Activated CD8-positive, alpha-beta memory T cell treated with anti-CD3 and anti-CD28 coated beads, Interleukin-2, amount 50 U/mL, for 4 hours (primary cell): ENCODE measurements around the gene JAML.
"Not testable (repeated sequence)": the region's sequence is repeated elsewhere in the genome, so short reads cannot be mapped to it uniquely, and the experiment has no call there.

Source experiments
- DNase-seq: peaks from one replicate; pipeline ENCODE4 v3.0.0-alpha.2; 2020

Gene JAML

DNA sequence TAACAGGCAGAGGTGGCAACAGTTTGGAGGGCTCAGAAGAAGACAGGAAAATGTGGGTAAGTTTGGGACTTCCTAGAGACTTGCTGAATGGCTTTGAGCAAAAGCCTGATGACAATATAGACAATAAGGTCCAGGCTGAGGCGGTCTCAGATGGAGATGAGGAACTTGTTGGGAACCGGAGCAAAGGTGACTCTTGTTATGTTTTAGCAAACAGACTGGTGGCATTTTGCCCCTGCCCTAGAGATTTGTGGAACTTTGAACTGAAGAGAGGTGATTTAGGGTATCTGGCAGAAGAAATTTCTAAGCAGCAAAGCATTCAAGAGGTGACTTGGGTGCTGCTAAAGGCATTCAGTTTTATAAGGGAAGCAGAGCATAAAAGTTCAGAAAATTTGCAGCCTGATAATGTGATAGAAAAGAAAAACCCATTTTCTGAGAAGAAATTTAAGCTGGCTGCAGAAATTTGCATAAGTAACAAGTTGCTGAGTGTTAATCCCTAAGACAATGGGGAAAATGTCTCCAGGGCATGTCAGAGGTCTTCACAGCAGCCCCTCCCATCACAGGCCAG lies 33.8 kb downstream of the JAML start:
- not testable (repeated sequence) for DNase-seq

DNA sequence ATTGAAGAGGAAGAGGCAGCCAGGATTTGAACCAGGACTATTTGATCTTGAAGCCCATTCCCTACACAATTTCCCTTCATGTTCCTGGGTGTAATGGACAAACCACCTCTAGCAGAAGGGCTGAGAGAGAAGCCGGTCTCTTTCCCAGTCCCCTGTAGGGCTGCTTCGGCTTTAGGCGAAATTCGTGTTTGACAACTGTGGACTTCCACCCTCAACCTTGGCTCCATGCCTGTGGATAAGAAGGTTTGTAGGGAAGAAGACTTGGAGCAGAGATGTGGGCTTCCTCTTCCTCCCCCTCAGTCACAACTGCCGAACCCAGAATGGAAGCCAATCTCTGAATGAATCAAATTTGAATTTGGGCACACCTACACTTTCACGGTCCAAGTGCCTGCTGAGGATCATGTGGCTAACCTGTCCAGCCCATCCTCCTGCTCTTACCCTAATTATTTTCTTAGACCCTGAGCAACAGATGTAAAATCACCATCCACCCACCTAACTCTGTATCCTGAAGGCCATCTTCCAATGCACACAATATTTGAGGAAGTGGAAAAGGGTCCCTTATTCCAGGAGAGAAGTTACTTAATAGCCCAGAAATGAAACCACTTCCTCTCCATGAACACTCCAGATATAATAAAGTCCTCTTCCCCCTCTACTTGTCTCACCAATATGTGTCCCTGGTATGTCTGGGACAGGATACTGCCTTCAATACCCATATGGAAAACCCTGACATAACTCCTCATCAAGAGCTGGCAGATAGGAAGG lies 38.3 kb downstream of the JAML start:
- no peak for DNase-seq

DNA sequence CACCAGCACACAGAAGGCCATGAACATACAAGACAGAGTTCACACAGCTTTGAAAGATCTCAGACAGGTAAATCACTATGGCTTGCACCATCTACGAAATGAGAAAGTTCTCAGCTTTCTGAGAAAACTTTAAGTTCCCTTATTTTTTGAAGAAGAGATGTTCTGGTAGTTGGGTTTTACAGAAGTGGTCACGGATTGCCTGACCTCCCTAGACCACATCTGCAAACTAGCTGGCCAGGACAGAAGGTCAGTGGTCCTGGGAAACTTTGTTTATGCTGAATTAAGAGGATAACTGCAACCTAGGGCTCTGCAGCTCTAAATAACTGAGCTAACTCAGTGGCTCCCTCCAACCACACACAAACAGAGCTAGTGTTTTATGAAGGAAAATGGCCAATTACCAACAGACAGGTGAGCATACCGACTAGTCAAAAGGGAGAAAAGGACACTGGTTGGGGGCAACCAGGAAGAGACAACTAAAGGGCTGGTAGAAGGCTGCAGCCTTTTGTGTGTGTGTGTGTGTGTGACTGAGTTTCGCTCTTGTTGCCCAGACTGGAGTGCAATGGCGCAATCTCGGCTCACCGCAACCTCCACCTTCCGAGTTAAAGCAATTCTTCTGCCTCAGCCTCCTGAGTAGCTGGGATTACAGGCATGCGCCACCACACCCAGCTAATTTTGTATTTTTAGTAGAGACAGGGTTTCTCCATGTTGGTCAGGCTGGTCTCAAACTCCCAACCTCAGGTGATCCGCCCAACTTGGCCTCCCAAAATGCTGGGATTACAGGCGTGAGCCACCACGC lies 39.8 kb downstream of the JAML start:
- DNase-seq: no peak

DNA sequence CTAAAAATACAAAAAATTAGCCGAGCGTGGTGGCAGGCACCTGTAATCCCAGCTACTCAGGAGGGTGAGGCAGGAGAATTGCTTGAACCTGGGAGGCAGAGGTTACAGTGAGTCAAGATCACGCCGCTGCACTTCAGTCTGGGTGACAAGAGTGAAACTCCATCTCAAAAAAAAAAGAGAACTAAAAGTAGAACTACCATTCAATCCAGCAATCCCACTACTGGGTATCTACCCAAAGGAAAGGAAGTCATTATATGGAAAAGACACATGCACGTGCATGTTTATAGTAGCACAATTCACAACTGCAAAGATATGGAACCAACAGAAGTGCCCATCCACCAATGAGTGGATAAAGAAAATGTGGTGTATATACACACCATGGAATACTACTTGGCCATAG lies 41.1 kb downstream of the JAML start:
- not testable (repeated sequence) for DNase-seq

DNA sequence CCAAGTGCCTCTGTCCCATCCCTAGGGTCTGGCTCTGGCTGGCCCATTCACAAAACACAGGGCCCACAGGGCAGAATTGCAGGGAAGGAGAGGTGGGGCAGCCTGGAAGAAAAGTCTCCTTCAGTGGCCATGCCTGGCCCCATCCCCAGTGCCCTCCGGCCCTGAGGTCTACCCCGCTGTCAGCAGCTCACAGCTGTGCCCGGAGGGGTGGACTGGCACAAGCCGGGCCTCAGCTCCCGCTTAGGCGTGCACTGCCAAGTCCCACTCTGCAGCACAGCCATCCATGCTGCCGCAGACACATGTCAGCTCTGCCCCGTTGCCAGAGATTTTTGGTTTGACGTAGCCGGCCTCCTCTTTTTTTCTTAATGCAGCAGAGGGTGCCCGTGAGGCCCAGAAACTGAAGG lies 44.5 kb downstream of the JAML start:
- no peak for DNase-seq

DNA sequence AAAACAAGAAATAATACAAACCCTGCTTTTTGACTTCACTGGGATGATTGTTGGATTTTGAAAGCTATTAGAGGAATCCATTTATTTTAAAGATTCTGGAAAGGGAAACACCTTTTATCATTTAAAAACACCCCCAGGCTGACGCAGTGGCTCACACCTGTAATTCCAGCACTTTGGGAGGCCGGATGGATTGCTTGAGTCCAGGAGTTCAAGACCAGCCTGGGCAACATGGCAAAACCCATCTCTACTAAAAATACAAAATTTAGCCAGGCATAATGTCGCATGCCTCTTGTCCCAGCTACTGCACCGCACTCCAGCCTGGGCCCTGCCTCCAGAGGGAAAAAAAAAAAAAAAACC lies 48.1 kb downstream of the JAML start:
- DNase-seq: no peak

DNA sequence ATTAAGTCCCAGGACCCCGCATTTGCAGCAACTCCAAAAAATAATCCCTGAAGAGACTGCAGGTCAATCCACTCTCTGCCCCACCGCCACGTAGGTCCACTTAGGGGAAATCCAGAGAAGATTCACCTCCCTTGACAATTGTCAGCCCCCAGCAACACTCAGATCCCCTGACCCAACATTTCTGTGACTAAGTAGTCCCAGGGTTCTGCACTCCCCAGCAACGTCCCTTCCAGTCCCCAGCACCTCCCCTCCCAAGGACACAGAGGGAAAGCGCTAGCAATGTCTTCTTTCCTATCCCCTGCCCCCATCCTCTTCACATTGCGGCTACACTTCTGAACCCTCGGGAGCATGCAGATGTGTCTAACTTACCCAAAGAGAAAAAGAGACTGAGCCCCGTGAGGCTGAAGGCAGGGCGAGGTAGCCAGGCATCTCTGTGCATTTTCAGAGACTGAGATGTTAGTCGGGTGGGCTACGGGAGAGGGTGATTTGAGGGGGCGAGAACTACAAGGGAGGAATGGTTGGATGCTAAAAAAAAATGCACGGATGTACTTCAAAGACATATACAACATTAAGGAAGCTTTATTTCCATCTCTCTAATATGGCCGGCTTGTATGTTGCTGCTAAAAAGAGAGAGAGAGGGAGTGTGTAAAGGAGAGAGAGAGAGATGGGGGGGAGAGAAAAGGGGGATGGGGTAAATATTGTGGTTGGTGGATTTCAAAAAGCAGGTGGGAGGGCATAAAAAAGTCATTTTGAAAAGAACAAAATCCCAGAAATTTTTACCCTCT lies 48.6 kb downstream of the JAML start, which contains the start of gene SCN2B:
TSS of gene SCN2B (minus strand) at position 647 of the 785 bp plus-strand sequence. CDS start at position 439, 208 bp downstream.
- DNase-seq: no peak

DNA sequence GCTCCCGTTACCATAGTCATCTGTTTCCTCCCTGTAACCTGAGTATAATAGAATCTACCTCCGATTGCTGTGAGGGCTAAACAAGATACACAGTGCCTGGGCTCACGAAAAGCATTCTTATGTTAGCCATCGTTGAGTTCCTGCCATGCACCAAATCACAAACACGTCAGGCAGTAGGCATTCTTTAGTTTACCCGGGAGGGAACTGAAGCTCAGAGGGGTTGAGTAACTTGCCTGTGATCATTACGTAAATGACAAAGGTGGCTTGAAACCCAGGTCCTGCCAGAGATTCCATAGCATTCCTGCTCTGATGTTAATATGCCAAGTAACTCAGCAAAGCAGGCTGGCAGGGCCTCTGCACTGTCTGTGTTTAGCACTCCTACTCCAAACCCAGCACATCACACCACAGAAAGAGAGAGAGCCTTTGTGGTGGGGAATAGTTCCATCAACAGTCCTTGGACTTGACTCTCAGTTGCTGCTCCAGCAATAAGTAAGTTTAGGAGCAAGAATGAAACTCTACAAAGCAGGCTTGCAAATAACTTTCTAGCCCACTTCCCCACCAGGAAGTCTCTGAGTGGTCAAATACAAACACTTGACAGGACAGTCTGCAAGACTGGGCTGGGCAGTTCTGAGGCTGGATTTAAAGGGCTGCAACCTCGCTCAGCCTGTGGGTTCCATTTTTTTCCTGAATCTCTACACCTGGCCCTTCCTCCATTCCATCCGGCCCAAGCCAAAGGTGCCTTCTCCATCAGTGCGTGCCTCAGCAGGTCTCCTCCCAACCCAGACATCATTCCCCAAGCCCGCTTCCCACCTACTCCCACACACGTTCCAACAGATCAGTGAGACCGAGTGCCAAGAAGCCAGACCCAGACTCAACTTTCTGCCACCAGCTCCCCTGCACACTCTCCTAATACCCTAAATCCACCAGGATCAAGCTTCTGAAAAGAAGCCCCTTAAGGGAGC lies 49.5 kb downstream of the JAML start:
- no peak for DNase-seq

DNA sequence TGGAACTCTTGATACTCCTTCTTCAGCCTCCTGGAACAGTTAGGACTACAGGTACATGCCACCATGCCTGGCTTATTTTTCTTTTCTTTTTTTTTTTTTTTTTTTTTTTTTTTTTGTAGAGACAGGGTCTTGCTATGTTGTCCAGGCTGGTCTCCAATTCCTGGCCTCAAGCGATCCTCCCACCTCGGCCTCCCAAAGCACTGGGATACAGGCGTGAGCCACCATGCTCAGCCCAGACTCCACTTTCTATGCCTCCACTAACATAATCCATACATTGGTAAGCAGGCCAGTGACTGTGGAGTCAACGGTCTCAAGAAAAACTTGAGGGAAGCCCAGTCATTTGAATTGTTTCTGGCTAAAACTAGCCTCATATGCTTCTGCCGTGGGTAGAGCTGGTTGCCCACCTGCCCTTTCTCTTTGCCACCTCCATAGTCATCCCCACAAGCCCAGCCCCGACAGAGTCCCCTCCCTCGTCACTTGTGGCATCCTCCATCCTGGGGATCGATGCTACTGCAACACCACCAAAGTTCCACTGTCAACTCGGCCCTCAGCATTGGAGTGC lies 50.7 kb downstream of the JAML start:
- no peak for DNase-seq

DNA sequence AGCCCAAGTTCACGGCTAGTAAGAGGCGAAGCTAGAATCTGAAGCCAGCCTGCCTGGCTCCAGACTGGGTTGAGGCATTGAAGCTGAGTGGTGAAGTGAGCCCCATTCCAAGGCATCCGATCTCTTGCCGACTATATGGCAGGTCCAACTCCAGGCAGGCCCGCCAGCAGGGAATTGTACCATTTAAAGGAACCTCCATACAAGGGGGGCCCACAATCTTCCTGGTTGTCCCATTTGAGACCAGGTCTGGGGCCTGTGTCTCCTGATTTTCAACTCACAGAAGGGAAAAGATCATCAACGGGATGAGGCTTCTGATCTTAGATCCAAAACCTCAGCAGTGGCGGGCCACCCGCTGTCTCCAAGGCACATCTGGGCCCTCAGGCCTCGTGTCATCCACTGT lies 52.5 kb downstream of the JAML start:
- DNase-seq: no peak

DNA sequence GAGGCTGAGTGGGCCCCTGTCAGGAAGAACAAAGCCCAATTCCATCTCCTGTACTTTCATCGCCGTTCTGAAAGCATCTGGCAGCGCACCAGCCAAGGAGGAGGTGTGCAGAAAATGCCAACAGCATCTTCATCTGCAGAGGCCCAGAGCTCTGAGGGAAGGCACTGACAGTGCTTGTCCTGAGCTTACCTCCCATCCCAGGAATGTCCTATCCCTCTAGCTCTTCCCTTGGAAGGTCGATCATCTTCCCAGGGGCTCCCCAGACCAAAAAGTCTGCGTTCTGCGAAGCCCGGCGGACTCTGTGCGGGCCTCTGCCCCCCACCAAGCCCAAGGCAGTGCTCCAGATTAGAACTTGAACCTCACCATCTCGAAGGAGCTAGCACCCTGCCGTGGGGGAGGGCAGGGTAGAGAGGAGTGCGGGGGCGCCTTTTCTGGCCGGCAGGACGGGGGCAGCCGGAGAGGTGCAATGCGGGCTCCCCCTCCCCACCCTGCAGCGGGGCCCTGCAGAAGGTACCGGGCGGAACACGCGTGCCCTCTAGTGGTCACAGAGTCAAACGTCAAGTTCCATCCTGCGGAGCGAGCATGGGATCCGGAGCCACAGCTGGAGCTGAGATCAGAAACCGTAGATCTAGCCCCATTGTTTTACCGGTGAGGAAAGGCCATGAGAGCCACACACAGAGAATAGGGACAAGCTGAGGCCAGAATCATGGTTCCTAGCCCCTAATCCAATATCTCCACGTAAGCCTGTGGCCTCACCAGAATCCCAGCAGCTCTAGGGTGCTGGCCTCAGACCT lies 53.3 kb downstream of the JAML start:
- DNase-seq: peak; percentile 69

DNA sequence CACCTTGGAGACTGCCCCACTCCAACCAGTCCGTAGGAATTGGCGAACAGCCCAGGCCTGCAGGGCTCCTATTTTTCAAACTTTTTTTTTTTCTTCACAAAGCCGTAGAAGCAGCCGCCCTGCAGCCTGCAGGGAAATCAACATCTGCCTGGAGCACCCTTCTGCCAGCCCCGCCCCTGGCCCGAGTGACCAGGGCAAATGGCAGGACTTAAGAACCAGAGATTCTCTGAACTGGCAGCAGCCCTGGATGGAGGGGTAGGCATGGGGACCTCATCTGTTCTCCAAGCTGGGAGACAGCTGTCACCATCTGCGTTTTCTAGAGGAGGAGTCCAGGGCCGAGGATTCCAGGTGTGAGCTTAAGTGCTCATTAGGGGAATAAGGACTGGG lies 53.9 kb downstream of the JAML start:
- DNase-seq: no peak

DNA sequence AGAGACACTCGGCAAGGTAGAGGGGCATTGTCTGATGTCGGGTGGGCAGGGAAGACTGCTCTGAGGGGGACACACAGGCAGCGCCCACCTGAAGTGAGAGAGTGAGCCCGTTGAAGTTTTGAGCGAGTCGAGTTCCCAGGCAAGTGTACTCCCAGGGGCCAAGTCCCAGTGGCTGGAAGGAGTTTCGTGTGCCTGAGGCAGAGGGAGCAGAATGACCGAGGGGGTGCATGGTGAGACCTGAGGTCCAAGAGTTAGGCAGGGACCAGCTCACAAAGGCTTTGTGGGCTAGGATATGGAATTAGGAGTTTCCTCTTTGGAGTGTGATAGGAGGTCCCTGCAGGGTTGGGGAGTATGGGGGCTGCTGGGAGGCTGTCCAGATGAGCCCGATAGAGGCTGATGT lies 54.6 kb downstream of the JAML start:
- no peak for DNase-seq

DNA sequence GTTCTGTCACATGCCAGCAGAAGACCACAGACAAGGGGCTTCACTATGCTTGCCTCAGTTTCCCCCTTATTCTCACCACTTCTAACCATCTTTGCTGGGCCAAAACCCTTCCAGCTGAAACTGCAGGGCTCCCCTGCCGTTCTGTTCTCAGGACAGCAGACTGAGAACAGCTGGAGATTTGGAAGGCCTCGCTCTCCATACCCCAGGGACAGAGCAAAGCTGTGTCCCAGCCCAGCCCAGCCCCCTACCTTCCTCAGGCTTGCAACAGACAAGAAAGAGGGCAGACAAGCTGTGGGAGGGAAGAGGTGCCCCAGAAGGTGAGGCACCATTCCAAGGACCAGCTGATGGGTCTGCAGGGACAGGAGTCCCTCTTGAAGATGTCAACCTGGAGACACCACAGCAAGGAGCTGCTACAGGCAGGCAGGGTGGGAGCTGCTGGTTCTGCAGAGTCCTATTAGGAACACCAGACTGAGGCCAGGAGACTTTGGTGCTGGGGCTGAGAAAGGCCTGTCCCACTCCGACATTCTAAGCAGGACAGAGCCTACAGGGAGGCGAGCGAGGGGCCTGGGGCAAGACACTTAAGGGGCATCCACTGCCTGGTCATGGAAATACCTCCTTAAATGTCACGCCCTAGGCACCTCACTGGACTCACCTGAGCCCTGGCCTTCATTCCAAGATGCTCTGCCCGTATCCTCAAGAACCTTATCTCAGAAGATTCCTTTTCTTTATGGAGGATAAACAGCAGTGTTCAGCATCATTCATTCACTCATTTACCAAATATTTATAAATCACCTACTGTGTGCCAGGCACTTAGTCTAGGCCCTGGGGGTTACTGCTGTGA lies 55.3 kb downstream of the JAML start:
- no peak for DNase-seq

DNA sequence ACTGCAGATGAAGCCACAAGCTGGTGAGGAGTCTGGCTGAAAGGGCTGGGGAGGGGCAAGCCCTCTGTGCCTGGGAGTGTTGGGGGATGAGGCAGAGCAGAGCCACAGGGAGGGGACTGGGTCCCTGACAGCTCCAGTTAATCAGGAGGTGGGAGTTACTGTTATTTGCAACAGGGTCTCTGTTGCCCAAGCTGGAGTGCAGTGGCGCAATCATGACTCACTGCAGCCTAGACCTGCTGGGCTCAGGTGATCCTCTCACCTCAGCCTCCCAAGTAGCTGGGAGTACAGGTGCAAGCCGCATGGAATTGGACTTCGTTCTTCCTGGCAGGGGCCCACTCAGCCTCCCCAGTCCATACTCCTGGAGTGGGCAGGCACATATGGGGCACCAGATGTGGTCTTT lies 56.1 kb downstream of the JAML start:
- DNase-seq: no peak

DNA sequence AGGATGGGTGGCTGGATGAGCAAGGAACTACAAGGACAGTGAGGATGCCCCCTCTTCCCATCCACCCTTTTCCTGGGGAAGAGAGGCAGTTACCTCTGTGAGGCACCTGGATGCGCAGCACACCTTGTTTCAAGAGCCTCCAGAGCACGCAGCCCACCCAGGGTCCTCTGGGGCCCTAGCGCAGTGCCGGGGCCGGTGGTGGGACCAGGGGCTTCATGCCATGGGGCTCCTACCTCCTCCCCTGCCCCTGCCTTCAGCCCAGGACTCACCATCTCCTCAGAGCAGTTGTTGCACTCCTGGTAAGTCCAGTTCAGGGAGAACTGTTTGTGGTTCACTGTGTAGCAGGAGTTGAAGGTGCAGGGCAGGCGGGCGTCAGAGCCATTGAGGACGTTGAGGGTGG lies 56.5 kb downstream of the JAML start:
- DNase-seq: no peak

DNA sequence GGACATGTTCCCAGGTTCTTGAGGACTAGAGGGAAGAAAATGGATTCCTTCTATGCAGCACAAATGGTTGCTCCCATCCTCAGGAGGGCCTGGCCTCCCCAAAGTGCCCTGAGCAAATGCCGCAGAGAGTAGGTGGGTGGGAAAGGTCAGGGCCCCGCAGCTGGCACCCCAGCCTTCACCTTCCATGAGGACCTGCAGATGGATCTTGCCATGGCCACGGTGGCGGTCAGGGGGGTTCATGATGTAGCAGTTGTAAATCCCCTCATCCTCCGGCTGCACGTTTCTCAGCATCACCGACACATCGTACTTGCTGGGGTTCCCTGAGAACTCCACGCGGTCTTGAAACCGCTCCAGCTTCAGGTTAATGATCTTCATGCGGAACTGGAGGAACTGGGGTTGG lies 56.9 kb downstream of the JAML start:
- no peak for DNase-seq

DNA sequence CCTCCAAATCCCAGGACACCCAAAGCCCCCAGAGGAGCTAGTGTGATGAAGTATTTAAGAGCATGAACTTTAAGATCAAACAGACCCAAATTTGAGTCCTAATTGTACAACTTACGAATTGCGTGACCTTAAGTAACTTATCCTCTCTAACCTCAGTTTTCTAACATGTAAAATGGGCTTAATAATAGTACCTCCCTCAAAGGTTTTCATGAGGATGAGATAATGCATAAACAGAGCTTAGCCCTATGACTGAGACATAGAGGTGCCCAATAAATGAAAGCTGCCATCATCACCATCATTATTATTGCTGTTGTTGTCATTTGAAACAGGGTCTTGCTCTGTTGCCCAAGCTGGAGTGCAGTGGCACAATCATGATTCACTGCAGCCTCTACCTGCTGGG lies 57.6 kb downstream of the JAML start:
- DNase-seq: no peak

DNA sequence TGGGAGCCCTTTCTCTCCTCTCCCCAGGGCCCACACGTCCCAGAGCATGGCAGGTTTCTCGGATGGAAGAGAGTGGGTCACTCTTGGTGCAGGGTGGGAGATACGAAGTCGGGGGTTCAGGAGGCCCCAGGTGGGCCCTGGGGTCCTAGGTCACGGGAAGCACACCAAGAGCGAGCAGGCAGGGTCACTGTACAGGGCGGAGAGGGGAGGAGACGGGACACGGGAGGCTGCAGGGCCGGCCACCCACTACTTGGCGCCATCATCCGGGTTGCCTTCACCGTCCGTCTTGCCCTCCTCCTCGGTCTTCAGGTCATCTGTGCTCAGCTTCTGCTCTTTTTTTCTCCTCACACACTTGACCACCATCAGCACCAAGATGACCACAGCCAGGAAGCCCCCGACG lies 58.2 kb downstream of the JAML start:
- DNase-seq: no peak

DNA sequence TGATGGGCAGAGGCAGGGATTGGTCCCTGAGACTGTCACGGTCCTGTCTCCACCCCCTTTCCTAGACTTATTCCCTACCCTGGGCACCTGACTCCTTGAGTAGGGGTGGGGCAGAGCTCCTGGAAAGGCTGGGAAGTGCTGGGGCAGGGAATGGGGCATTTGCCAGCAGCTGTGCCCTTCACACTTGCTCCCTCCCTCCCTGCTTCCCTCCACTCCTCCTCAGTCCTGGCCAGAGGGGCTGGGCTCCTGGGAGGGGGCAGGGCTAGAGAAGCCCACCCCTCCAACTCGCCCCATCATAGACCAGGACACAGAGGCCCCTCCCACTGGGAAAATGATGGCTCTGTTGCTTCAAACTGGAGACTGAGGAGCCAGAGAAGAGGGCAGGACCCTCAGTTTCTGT lies 59.9 kb downstream of the JAML start:
- DNase-seq: no peak
